Esophagus squamous epithelium (tissue), 5 donors: ENCODE data around the gene ATP2B2. TPM values are rescaled to one million over a fixed set of nuclear protein-coding genes. Genes with fewer than 3 reads are reported as not detected.

ENCODE experiments used
- DNase-seq: peaks from one replicate; lab custom pipeline; 2025; lab: John Stamatoyannopoulos, UW
- H3K27ac ChIP-seq, 4 donors: fragments of 200-600 bp; sonication (generic); one replicate each; pipeline ENCODE4 v1.5.1; 2016 to 2019; ENCODE audit warnings: mild to moderate bottlenecking in 1 of 4
- H3K27me3 ChIP-seq, 4 donors: fragments of 200-600 bp; sonication (generic); 1 replicate in 3 of 4; 2 replicates in 1 of 4; pipeline versions ENCODE4 v1.5.1 to v1.6.0; 2017 to 2021; ENCODE audit warnings: antibody characterized with exemption in 1 of 4
- H3K36me3 ChIP-seq, 3 donors: fragments of 200-600 bp; sonication (generic); one replicate each; pipeline ENCODE4 v1.5.1; 2016 to 2019
- H3K4me1 ChIP-seq, 3 donors: fragments of 200-600 bp; sonication (generic); one replicate each; pipeline ENCODE4 v1.5.1; 2017 to 2019
- H3K4me3 ChIP-seq, 4 donors: fragments of 200-600 bp; sonication (generic); 1 replicate in 3 of 4; 2 replicates in 1 of 4; pipeline ENCODE4 v1.5.1; 2016 to 2019; ENCODE audit warnings: mild to moderate bottlenecking in 2 of 4, moderate library complexity in 1 of 4
- H3K9me3 ChIP-seq, 3 donors: fragments of 200-600 bp; sonication (generic); one replicate each; pipeline ENCODE4 v1.5.1; 2016 to 2019
- CTCF ChIP-seq, 6 experiments: fragments of 450-650 bp in 4 of 6; fragments of 200-600 bp in 2 of 6; sonication (generic) in 2 of 6; IDR thresholded peaks; one replicate each; pipeline ENCODE4 v1.5.1; 2016 to 2019; ENCODE audit warnings: antibody characterized with exemption in 6 of 6, mild to moderate bottlenecking in 4 of 6, moderate library complexity in 4 of 6
- POLR2A ChIP-seq, 4 donors: fragments of 450-650 bp; IDR thresholded peaks; one replicate each; pipeline ENCODE4 v1.6.1; 2017; ENCODE audit warnings: antibody characterized with exemption in 4 of 4, mild to moderate bottlenecking in 4 of 4, moderate library complexity in 3 of 4
- WGBS, 2 donors: methylation state at CpG; one replicate each; pipeline ENCODE4 v1.1.5; 2018; 5-methylcytosine and 5-hydroxymethylcytosine counted together
- intact Hi-C: fragments of 100-400 bp; cut with DNase I; formaldehyde crosslinking; loops from one replicate; pipeline ENCODE4 v1.15.0; 2022
- total RNA-seq, 4 donors: library from RNA; depleted of rRNA; stranded (reverse); fragments of >200 nt; gene quantifications; one replicate each; pipeline ENCODE4 v1.1.0, GENCODE V29; 2016
- donor health status: DM: yes; HTN: yes; CAD: no.

The ATP2B2 gene
- total RNA-seq, 4 donors from 2014 or later, result 0.31 to 0.57 (median 0.42) TPM

- intact Hi-C loops, result no loop called here
- H3K27ac ChIP-seq, result no peak overlapping the region
- H3K4me1 ChIP-seq, result peaks cover 7 to 13% (median 10%) of the 10 kb centered on the region in 3 donors
- 71 to 88% methylated on average over 7 of the region's 25 CpGs for WGBS, 2 donors
- no peaks in the 10 kb centered on the region for H3K36me3 ChIP-seq
- peaks cover 0 to 65% (median 1%) of the 10 kb centered on the region in 4 donors for H3K27me3 ChIP-seq
- H3K9me3 ChIP-seq, result no peaks in the 10 kb centered on the region
- TF ChIP-seq CTCF (IDR thresholded peaks at IDR 0.05), result no peak
- no peak for DNase-seq
- peak overlapping the region in 2 of 4 donors; percentile 32 to 57 for H3K4me3 ChIP-seq
These were observed 976 bp downstream of the ATP2B2 start for GRCh38 chr3:10504171-10505049.

GRCh38 chr3:10503217-10503796 is 2.1 kb downstream of the ATP2B2 start:
- Histone ChIP-seq H3K27me3 (peaks cover 0 to 68% (median 1%) of the 10 kb centered on the region in 4 donors), H3K27ac (no peak overlapping the region), H3K36me3 (no peaks in the 10 kb centered on the region), H3K4me1 (peaks cover 7 to 13% (median 10%) of the 10 kb centered on the region in 3 donors), H3K4me3 (no peak overlapping the region), H3K9me3 (no peaks in the 10 kb centered on the region)
- DNase-seq, result no peak
- intact Hi-C loops, result no loop called here
- WGBS, 2 donors, result 63% methylated on average over 2 of the region's 15 CpGs; no CpG with 5 or more reads in 1 of the 2 donors
- TF ChIP-seq POLR2A (IDR thresholded peaks at IDR 0.05), result no peak
- TF ChIP-seq CTCF (IDR thresholded peaks at IDR 0.05), result no peak

GRCh38 chr3:10502185-10502880 is 3.1 kb downstream of the ATP2B2 start:
- no peak overlapping the region for H3K4me3 ChIP-seq
- H3K27me3 ChIP-seq, result peaks cover 0 to 76% (median 1%) of the 10 kb centered on the region in 4 donors
- TF ChIP-seq POLR2A (IDR thresholded peaks at IDR 0.05), result no peak
- WGBS, 2 donors, result 70 to 100% methylated on average over 1 to 2 of the region's 12 CpGs
- no peaks in the 10 kb centered on the region for H3K36me3 ChIP-seq
- no peak for DNase-seq
- intact Hi-C loops, result no loop called here
- no peaks in the 10 kb centered on the region for H3K9me3 ChIP-seq
- H3K4me1 ChIP-seq, result peaks cover 7 to 13% (median 10%) of the 10 kb centered on the region in 3 donors
- no peak overlapping the region for H3K27ac ChIP-seq

GRCh38 chr3:10501664-10502052 is 3.7 kb downstream of the ATP2B2 start:
- no peak overlapping the region for H3K27ac ChIP-seq
- DNase-seq, result no peak
- H3K4me1 ChIP-seq, result peaks cover 7 to 13% (median 10%) of the 10 kb centered on the region in 3 donors
- H3K27me3 ChIP-seq, result peaks cover 0 to 77% (median 1%) of the 10 kb centered on the region in 4 donors
- no peaks in the 10 kb centered on the region for H3K36me3 ChIP-seq
- WGBS, 2 donors, result 73 to 80% methylated on average over 2 to 3 of the region's 3 CpGs
- H3K4me3 ChIP-seq, result no peak overlapping the region
- H3K9me3 ChIP-seq, result no peaks in the 10 kb centered on the region
- intact Hi-C loops, result no loop called here
- TF ChIP-seq POLR2A (IDR thresholded peaks at IDR 0.05), result no peak
- TF ChIP-seq CTCF (IDR thresholded peaks at IDR 0.05), result no peak

GRCh38 chr3:10500717-10501663 is 4.4 kb downstream of the ATP2B2 start:
- Histone ChIP-seq H3K4me3 (no peak overlapping the region), H3K36me3 (no peaks in the 10 kb centered on the region), H3K9me3 (no peaks in the 10 kb centered on the region), H3K27ac (no peak overlapping the region), H3K4me1 (peaks cover 7 to 12% (median 10%) of the 10 kb centered on the region in 3 donors), H3K27me3 (peaks cover 0 to 70% (median 1%) of the 10 kb centered on the region in 4 donors)
- no peak for TF ChIP-seq CTCF (IDR thresholded peaks at IDR 0.05)
- no peak for TF ChIP-seq POLR2A (IDR thresholded peaks at IDR 0.05)
- intact Hi-C loops, result no loop called here
- no peak for DNase-seq
- 73 to 80% methylated on average over 15 to 17 of the region's 19 CpGs for WGBS, 2 donors
